Fibroblast of peridontal ligament (primary cell): ENCODE results near the gene TOLLIP.

Source experiments
- DNase-seq: peaks from one replicate; pipeline ENCODE4 v3.0.0-alpha.2; 2010; ENCODE audit errors: extremely low read depth

The TOLLIP gene

GRCh38 chr11:1298695-1299492, 10.5 kb downstream of the TOLLIP start:
- peak; percentile 21 for DNase-seq

- DNase-seq: no peak
Observed at GRCh38 chr11:1297576-1298473, 11.6 kb downstream of the TOLLIP start.

- DNase-seq: no peak
Observed at GRCh38 chr11:1297011-1297575, 12.3 kb downstream of the TOLLIP start.

GRCh38 chr11:1296287-1296686, 13.1 kb downstream of the TOLLIP start:
- DNase-seq: no peak

- no peak for DNase-seq
Observed at GRCh38 chr11:1295591-1295990, 13.8 kb downstream of the TOLLIP start.

GRCh38 chr11:1295086-1295485, 14.3 kb downstream of the TOLLIP start:
- no peak for DNase-seq

- DNase-seq: no peak
Observed at GRCh38 chr11:1293619-1294015, 15.8 kb downstream of the TOLLIP start.

- DNase-seq: no peak
Observed at GRCh38 chr11:1292644-1293618, 16.5 kb downstream of the TOLLIP start.

- DNase-seq: no peak
Observed at GRCh38 chr11:1292018-1292643, 17.3 kb downstream of the TOLLIP start.

- no peak for DNase-seq
Observed at GRCh38 chr11:1291295-1292017, 18.0 kb downstream of the TOLLIP start.

- DNase-seq: no peak
Observed at GRCh38 chr11:1290052-1291040, 19.1 kb downstream of the TOLLIP start.

GRCh38 chr11:1289211-1289935, 20.1 kb downstream of the TOLLIP start:
- DNase-seq: no peak

- DNase-seq: no peak
Observed at GRCh38 chr11:1288426-1289151, 20.8 kb downstream of the TOLLIP start.

- DNase-seq: no peak
Observed at GRCh38 chr11:1287928-1288327, 21.5 kb downstream of the TOLLIP start.

- DNase-seq: no peak
Observed at GRCh38 chr11:1285876-1286275, 23.6 kb downstream of the TOLLIP start.

GRCh38 chr11:1285316-1285744, 24.1 kb downstream of the TOLLIP start:
- no peak for DNase-seq

- no peak for DNase-seq
Observed at GRCh38 chr11:1283906-1284305, 25.5 kb downstream of the TOLLIP start.
